Neutrophil (primary cell): Measurements from ENCODE around the gene ZIC1.

Experiments
- H3K27ac ChIP-seq: fragments of 200-600 bp; sonication (generic); 2 replicates; pipeline ENCODE4 v1.5.1; 2016; ENCODE audit warnings: mild to moderate bottlenecking, moderate library complexity
- H3K27me3 ChIP-seq: fragments of 200-600 bp; sonication (generic); 2 replicates; pipeline ENCODE4 v1.6.0; 2016; ENCODE audit warnings: mild to moderate bottlenecking
- H3K36me3 ChIP-seq: fragments of 200-600 bp; sonication (generic); 2 replicates; pipeline ENCODE4 v1.5.1; 2017
- H3K4me1 ChIP-seq, 2 experiments: fragments of 200-600 bp in 1 of 2; sonication (generic) in 1 of 2; 1 replicate in 1 of 2; 2 replicates in 1 of 2; pipeline versions ENCODE4 v1.5.1 to v1.6.1; 2013 to 2016; ENCODE audit warnings: low read depth in 1 of 2, low read length in 1 of 2, mild to moderate bottlenecking in 1 of 2, moderate library complexity in 1 of 2; ENCODE audit not compliant: control insufficient read depth in 1 of 2, insufficient read depth in 1 of 2
- H3K4me3 ChIP-seq, 2 experiments: fragments of 200-600 bp in 1 of 2; sonication (generic) in 1 of 2; 1 replicate in 1 of 2; 2 replicates in 1 of 2; pipeline ENCODE4 v1.5.1; 2013 to 2016; ENCODE audit warnings: low read depth in 1 of 2, low read length in 1 of 2, mild to moderate bottlenecking in 1 of 2, moderate library complexity in 1 of 2
- H3K9me3 ChIP-seq: fragments of 200-600 bp; sonication (generic); 2 replicates; pipeline ENCODE4 v1.5.1; 2016
- TF ChIP-seq, protein P1 (sequence below): fragments of 200-600 bp; sonication (generic); IDR thresholded peaks from 2 replicates; pipeline ENCODE4 v1.5.1; 2016; ENCODE audit warnings: antibody characterized with exemption

Gene ZIC1

GRCh38 chr3:147414390-147415138 is 5.4 kb downstream of the ZIC1 start:
- peaks cover 0 to 8% of the 10 kb centered on the region in 2 experiments for H3K4me1 ChIP-seq
- peaks cover 100% of the 10 kb centered on the region for H3K27me3 ChIP-seq
- peaks cover 6% of the 10 kb centered on the region for H3K9me3 ChIP-seq
- TF ChIP-seq, protein P1, sequence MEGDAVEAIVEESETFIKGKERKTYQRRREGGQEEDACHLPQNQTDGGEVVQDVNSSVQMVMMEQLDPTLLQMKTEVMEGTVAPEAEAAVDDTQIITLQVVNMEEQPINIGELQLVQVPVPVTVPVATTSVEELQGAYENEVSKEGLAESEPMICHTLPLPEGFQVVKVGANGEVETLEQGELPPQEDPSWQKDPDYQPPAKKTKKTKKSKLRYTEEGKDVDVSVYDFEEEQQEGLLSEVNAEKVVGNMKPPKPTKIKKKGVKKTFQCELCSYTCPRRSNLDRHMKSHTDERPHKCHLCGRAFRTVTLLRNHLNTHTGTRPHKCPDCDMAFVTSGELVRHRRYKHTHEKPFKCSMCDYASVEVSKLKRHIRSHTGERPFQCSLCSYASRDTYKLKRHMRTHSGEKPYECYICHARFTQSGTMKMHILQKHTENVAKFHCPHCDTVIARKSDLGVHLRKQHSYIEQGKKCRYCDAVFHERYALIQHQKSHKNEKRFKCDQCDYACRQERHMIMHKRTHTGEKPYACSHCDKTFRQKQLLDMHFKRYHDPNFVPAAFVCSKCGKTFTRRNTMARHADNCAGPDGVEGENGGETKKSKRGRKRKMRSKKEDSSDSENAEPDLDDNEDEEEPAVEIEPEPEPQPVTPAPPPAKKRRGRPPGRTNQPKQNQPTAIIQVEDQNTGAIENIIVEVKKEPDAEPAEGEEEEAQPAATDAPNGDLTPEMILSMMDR = no peak
- no peak overlapping the region for H3K27ac ChIP-seq
- no peak overlapping the region for H3K4me3 ChIP-seq
- H3K36me3 ChIP-seq = no peaks in the 10 kb centered on the region

- H3K9me3 ChIP-seq = peaks cover 6% of the 10 kb centered on the region
- H3K4me1 ChIP-seq = peaks cover 0 to 8% of the 10 kb centered on the region in 2 experiments
- TF ChIP-seq, protein P1 = no peak
- H3K4me3 ChIP-seq = no peak overlapping the region
- peaks cover 100% of the 10 kb centered on the region for H3K27me3 ChIP-seq
- no peak overlapping the region for H3K27ac ChIP-seq
- H3K36me3 ChIP-seq = no peaks in the 10 kb centered on the region
Measured at GRCh38 chr3:147415286-147415685, 6.1 kb downstream of the ZIC1 start.

DNA sequence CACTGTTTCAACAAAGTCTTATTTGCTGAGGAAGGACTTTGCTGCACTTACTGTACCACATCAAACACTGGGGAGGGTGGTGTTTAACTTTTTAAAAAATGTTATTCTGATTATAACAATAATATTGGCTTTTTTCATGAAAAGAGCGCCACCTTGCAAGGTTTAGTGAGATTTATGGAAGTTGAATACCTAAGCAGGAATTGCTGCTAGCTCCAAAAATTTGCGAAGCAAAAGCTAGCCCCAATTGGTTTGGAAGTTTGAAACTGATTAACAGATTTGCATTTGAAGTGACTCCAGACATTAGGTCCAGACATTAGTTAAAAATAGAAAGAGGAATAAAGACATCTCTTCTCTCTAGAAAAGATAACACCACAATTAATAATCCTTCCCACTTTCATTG is 6.7 kb downstream of the ZIC1 start:
- Histone ChIP-seq H3K36me3 (no peaks in the 10 kb centered on the region), H3K27me3 (peaks cover 100% of the 10 kb centered on the region), H3K4me1 (peaks cover 0 to 3% of the 10 kb centered on the region in 2 experiments), H3K9me3 (peaks cover 6% of the 10 kb centered on the region), H3K4me3 (no peak overlapping the region), H3K27ac (no peak overlapping the region)
- TF ChIP-seq, protein P1 = no peak

GRCh38 chr3:147416931-147417330 is 7.8 kb downstream of the ZIC1 start:
- no peak overlapping the region for H3K27ac ChIP-seq
- TF ChIP-seq, protein P1 = no peak
- H3K27me3 ChIP-seq = peaks cover 100% of the 10 kb centered on the region
- peaks cover 6% of the 10 kb centered on the region for H3K9me3 ChIP-seq
- no peaks in the 10 kb centered on the region for H3K4me1 ChIP-seq
- no peaks in the 10 kb centered on the region for H3K36me3 ChIP-seq
- H3K4me3 ChIP-seq = no peak overlapping the region

DNA sequence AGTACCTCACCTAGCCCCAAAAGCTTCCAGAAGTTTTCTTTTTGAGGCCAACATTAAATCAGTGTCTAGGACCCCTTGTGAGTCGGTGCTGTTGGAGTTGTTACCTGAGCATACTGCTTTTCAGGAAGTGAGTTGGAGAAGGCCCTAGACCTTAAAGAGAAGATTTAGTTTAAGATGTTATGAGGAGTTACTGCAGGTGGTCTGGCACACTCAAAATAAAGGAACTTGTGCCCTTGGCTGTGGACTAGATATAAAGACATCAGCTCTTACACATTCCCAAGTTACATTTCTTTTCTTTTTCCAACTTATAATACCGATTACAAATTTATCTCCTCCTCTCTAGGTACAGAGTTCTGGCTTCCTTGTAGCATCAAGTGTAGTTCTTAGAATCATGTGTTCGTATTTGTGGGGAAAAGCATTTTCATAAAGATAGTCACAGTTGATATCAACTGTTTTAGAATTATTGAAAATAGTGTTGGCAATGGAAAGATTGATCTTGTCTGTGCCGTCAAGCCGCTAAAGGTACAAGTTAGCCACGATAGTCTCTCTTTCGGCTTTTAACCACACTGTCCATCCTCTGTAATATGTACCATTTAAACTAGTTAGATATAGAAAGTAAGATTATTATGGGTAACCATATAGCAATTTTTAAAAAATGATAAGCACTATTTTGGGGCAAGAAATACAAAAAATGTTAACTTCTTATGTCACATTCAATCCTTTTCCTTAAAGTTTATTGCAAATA is 8.6 kb downstream of the ZIC1 start:
- H3K27ac ChIP-seq = no peak overlapping the region
- TF ChIP-seq, protein P1 = no peak
- H3K36me3 ChIP-seq = no peaks in the 10 kb centered on the region
- H3K4me3 ChIP-seq = no peak overlapping the region
- peaks cover 100% of the 10 kb centered on the region for H3K27me3 ChIP-seq
- peaks cover 6% of the 10 kb centered on the region for H3K9me3 ChIP-seq
- no peaks in the 10 kb centered on the region for H3K4me1 ChIP-seq
